Measurements from ENCODE around the gene MAP3K12.

Gene MAP3K12

GRCh38 chr12:53533471-53533870 lies 34.2 kb upstream of the MAP3K12 start:
- no peaks in the 10 kb centered on the region for H3K9me3 ChIP-seq
- no peak for TF ChIP-seq CTCF (IDR thresholded peaks at IDR 0.05)
- H3K36me3 ChIP-seq = peaks cover 78 to 96% (median 92%) of the 10 kb centered on the region in 3 donors
- intact Hi-C loops (cut with DNase I; ENCODE audit: low total_unique reads) = no loop called here
- no peak for DNase-seq
- H3K27me3 ChIP-seq = no peaks in the 10 kb centered on the region
- H3K4me1 ChIP-seq = no peaks in the 10 kb centered on the region
- no peak overlapping the region for H3K27ac ChIP-seq
- H3K4me3 ChIP-seq = no peak overlapping the region

GRCh38 chr12:53532524-53533445 lies 33.5 kb upstream of the MAP3K12 start:
- no peaks in the 10 kb centered on the region for H3K27me3 ChIP-seq
- no peak overlapping the region for H3K27ac ChIP-seq
- peaks cover 83 to 99% (median 88%) of the 10 kb centered on the region in 3 donors for H3K36me3 ChIP-seq
- DNase-seq = no peak
- no peaks in the 10 kb centered on the region for H3K4me1 ChIP-seq
- intact Hi-C loops (cut with DNase I; ENCODE audit: low total_unique reads) = no loop called here
- H3K4me3 ChIP-seq = no peak overlapping the region
- no peaks in the 10 kb centered on the region for H3K9me3 ChIP-seq
- TF ChIP-seq CTCF (IDR thresholded peaks at IDR 0.05) = no peak

GRCh38 chr12:53532021-53532420 lies 32.8 kb upstream of the MAP3K12 start:
- H3K36me3 ChIP-seq = peaks cover 84 to 99% (median 87%) of the 10 kb centered on the region in 3 donors

GRCh38 chr12:53530920-53531319 lies 31.7 kb upstream of the MAP3K12 start:
- Histone ChIP-seq H3K36me3 (peaks cover 82 to 99% (median 83%) of the 10 kb centered on the region in 3 donors), H3K4me1 (no peaks in the 10 kb centered on the region), H3K9me3 (no peaks in the 10 kb centered on the region), H3K4me3 (no peak overlapping the region), H3K27me3 (no peaks in the 10 kb centered on the region), H3K27ac (no peak overlapping the region)
- TF ChIP-seq CTCF (IDR thresholded peaks at IDR 0.05) = no peak
- DNase-seq = no peak
- intact Hi-C loops (cut with DNase I; ENCODE audit: low total_unique reads) = no loop called here

More at GRCh38 chr12:53532021-53532420, 32.8 kb upstream of the MAP3K12 start:
- no peaks in the 10 kb centered on the region for H3K27me3 ChIP-seq
- no peak for TF ChIP-seq CTCF (IDR thresholded peaks at IDR 0.05)
- no peak overlapping the region for H3K4me3 ChIP-seq
- no peaks in the 10 kb centered on the region for H3K4me1 ChIP-seq
- intact Hi-C loops (cut with DNase I; ENCODE audit: low total_unique reads) = no loop called here
- H3K9me3 ChIP-seq = no peaks in the 10 kb centered on the region
- no peak overlapping the region for H3K27ac ChIP-seq
- no peak for DNase-seq

GRCh38 chr12:53530061-53530460 lies 30.8 kb upstream of the MAP3K12 start:
- Histone ChIP-seq H3K9me3 (no peaks in the 10 kb centered on the region), H3K27me3 (no peaks in the 10 kb centered on the region), H3K27ac (no peak overlapping the region), H3K4me1 (no peaks in the 10 kb centered on the region), H3K4me3 (no peak overlapping the region), H3K36me3 (peaks cover 80 to 99% (median 83%) of the 10 kb centered on the region in 3 donors)
- intact Hi-C loops (cut with DNase I; ENCODE audit: low total_unique reads) = no loop called here
- no peak for TF ChIP-seq CTCF (IDR thresholded peaks at IDR 0.05)
- DNase-seq = no peak

Measured in tibial artery (tissue), 4 donors.